Neuron (in vitro differentiated cells): Measurements from ENCODE around the gene CRLF1.

ENCODE experiments used
- H2AFZ ChIP-seq: one replicate; pipeline ENCODE4 v1.6.1; 2013; ENCODE audit warnings: low read depth, mild to moderate bottlenecking, inconsistent platforms, low read length, moderate library complexity
- H3K27me3 ChIP-seq: one replicate; pipeline ENCODE4 v1.6.1; 2013; ENCODE audit warnings: low read length; ENCODE audit not compliant: insufficient read depth
- H3K36me3 ChIP-seq: one replicate; pipeline ENCODE4 v1.6.1; 2013; ENCODE audit warnings: low read length; ENCODE audit not compliant: insufficient read depth
- H3K4me1 ChIP-seq: one replicate; pipeline ENCODE4 v1.6.1; 2013; ENCODE audit warnings: low read length; ENCODE audit not compliant: insufficient read depth
- H3K4me3 ChIP-seq: 2 replicates; pipeline ENCODE4 v1.5.1; 2013; ENCODE audit warnings: mild to moderate bottlenecking, low read length, moderate library complexity
- H3K9me3 ChIP-seq: one replicate; pipeline ENCODE4 v1.6.1; 2013; ENCODE audit warnings: low read length

The CRLF1 gene

GRCh38 chr19:18590273-18591272 is 16.0 kb downstream of the CRLF1 start:
- peaks cover 8% of the 10 kb centered on the region for H3K27me3 ChIP-seq
- H3K36me3 ChIP-seq: peaks cover 9% of the 10 kb centered on the region
- H3K9me3 ChIP-seq: peaks cover 1% of the 10 kb centered on the region
- no peak overlapping the region for H2AFZ ChIP-seq
- H3K4me1 ChIP-seq: peaks cover 14% of the 10 kb centered on the region
- H3K4me3 ChIP-seq: no peak overlapping the region

GRCh38 chr19:18589380-18590272 is 17.0 kb downstream of the CRLF1 start:
- Histone ChIP-seq H2AFZ (peak overlapping the region; percentile 67), H3K27me3 (peaks cover under 1% of the 10 kb centered on the region), H3K4me3 (peak overlapping the region; percentile 57)

GRCh38 chr19:18588611-18589379 is 17.8 kb downstream of the CRLF1 start, which contains the start of gene REX1BD:
Gene REX1BD (plus strand): TSS chr19:18588798. CDS start chr19:18588802, 4 bp downstream.
- H3K9me3 ChIP-seq: peaks cover 1% of the 10 kb centered on the region
- H3K4me3 ChIP-seq: peak within 1 kb of the TSS; percentile 57
- H3K4me1 ChIP-seq: peaks cover 5% of the 10 kb centered on the region
- peak within 1 kb of the TSS; percentile 67 for H2AFZ ChIP-seq
- H3K27me3 ChIP-seq: no peaks in the 10 kb centered on the region
- H3K36me3 ChIP-seq: peaks cover 9% of the 10 kb centered on the region

More at GRCh38 chr19:18589380-18590272, 17.0 kb downstream of the CRLF1 start:
- H3K4me1 ChIP-seq: peaks cover 9% of the 10 kb centered on the region
- H3K36me3 ChIP-seq: peaks cover 9% of the 10 kb centered on the region
- H3K9me3 ChIP-seq: peaks cover 1% of the 10 kb centered on the region

- peaks cover 9% of the 10 kb centered on the region for H3K36me3 ChIP-seq
- peak overlapping the region; percentile 67 for H2AFZ ChIP-seq
- no peaks in the 10 kb centered on the region for H3K27me3 ChIP-seq
- peaks cover 1% of the 10 kb centered on the region for H3K9me3 ChIP-seq
- H3K4me3 ChIP-seq: peak overlapping the region; percentile 57
- H3K4me1 ChIP-seq: peaks cover 5% of the 10 kb centered on the region
These were observed 18.5 kb downstream of the CRLF1 start for GRCh38 chr19:18587962-18588610.

GRCh38 chr19:18587561-18587960 is 19.0 kb downstream of the CRLF1 start:
- no peaks in the 10 kb centered on the region for H3K27me3 ChIP-seq
- H3K9me3 ChIP-seq: peaks cover 1% of the 10 kb centered on the region
- peaks cover 9% of the 10 kb centered on the region for H3K36me3 ChIP-seq
- peaks cover 5% of the 10 kb centered on the region for H3K4me1 ChIP-seq
- H2AFZ ChIP-seq: no peak overlapping the region
- H3K4me3 ChIP-seq: no peak overlapping the region

- Histone ChIP-seq H3K9me3 (peaks cover 1% of the 10 kb centered on the region), H3K36me3 (peaks cover 9% of the 10 kb centered on the region), H2AFZ (no peak overlapping the region), H3K27me3 (no peaks in the 10 kb centered on the region), H3K4me1 (peaks cover 5% of the 10 kb centered on the region), H3K4me3 (no peak overlapping the region)
These were observed 20.3 kb downstream of the CRLF1 start for GRCh38 chr19:18586306-18586705.

- no peaks in the 10 kb centered on the region for H3K27me3 ChIP-seq
- H3K9me3 ChIP-seq: no peaks in the 10 kb centered on the region
- peaks cover 20% of the 10 kb centered on the region for H3K36me3 ChIP-seq
- no peaks in the 10 kb centered on the region for H3K4me1 ChIP-seq
- H2AFZ ChIP-seq: no peak overlapping the region
- no peak overlapping the region for H3K4me3 ChIP-seq
These were observed 26.3 kb downstream of the CRLF1 start for GRCh38 chr19:18580311-18580710.

- Histone ChIP-seq H2AFZ (no peak overlapping the region), H3K27me3 (no peaks in the 10 kb centered on the region), H3K4me1 (peaks cover 8% of the 10 kb centered on the region), H3K4me3 (no peak overlapping the region), H3K36me3 (peaks cover 39% of the 10 kb centered on the region), H3K9me3 (no peaks in the 10 kb centered on the region)
These were observed 29.2 kb downstream of the CRLF1 start for GRCh38 chr19:18577365-18577914.

GRCh38 chr19:18576383-18576782 is 30.2 kb downstream of the CRLF1 start:
- H3K36me3 ChIP-seq: peaks cover 39% of the 10 kb centered on the region

GRCh38 chr19:18574691-18575291 is 31.8 kb downstream of the CRLF1 start:
- H2AFZ ChIP-seq: no peak overlapping the region
- H3K27me3 ChIP-seq: no peaks in the 10 kb centered on the region
- H3K9me3 ChIP-seq: no peaks in the 10 kb centered on the region
- no peak overlapping the region for H3K4me3 ChIP-seq
- peaks cover 9% of the 10 kb centered on the region for H3K4me1 ChIP-seq
- peaks cover 39% of the 10 kb centered on the region for H3K36me3 ChIP-seq

More at GRCh38 chr19:18576383-18576782, 30.2 kb downstream of the CRLF1 start:
- Histone ChIP-seq H3K4me3 (no peak overlapping the region), H3K27me3 (no peaks in the 10 kb centered on the region), H3K9me3 (no peaks in the 10 kb centered on the region), H2AFZ (no peak overlapping the region), H3K4me1 (peaks cover 9% of the 10 kb centered on the region)

GRCh38 chr19:18571564-18572344 is 34.8 kb downstream of the CRLF1 start, which contains the start of gene UBA52:
Gene UBA52 (plus strand): TSS chr19:18571857. CDS start chr19:18573301, 1,444 bp downstream.
- no peaks in the 10 kb centered on the region for H3K9me3 ChIP-seq
- H3K27me3 ChIP-seq: no peaks in the 10 kb centered on the region
- H3K4me3 ChIP-seq: peak within 1 kb of the TSS; percentile 89
- peaks cover 48% of the 10 kb centered on the region for H3K36me3 ChIP-seq
- peaks cover 9% of the 10 kb centered on the region for H3K4me1 ChIP-seq
- no peak within 1 kb of the TSS for H2AFZ ChIP-seq
